Endodermal cell (in vitro differentiated cells): ENCODE measurements around the gene COPS3. TPM values are rescaled to one million over a fixed set of nuclear protein-coding genes. Genes with fewer than 3 reads are reported as not detected.

Experiments
- DNase-seq: peaks from one replicate; pipeline ENCODE4 v3.0.0-alpha.2; 2017
- H3K27ac ChIP-seq: 2 replicates; pipeline ENCODE4 v1.5.1; 2013; ENCODE audit warnings: mild to moderate bottlenecking, low read depth, low read length, moderate library complexity
- H3K27me3 ChIP-seq: 2 replicates; pipeline ENCODE4 v1.6.1; 2013; ENCODE audit warnings: mild to moderate bottlenecking, low read length, moderate library complexity; ENCODE audit not compliant: insufficient read depth, control insufficient read depth, poor library complexity, severe bottlenecking
- H3K36me3 ChIP-seq: 2 replicates; pipeline ENCODE4 v1.7.0; 2013; ENCODE audit warnings: mild to moderate bottlenecking, low read length, moderate library complexity; ENCODE audit not compliant: control insufficient read depth, insufficient read depth
- H3K4me1 ChIP-seq: one replicate; pipeline ENCODE4 v1.7.0; 2013; ENCODE audit warnings: low read length; ENCODE audit not compliant: control insufficient read depth, insufficient read depth
- H3K4me3 ChIP-seq: 2 replicates; pipeline ENCODE4 v1.5.1; 2013; ENCODE audit warnings: mild to moderate bottlenecking, low read length, moderate library complexity
- H3K9ac ChIP-seq: 2 replicates; pipeline ENCODE4 v1.6.1; 2013; ENCODE audit warnings: mild to moderate bottlenecking, low read length, moderate library complexity; ENCODE audit not compliant: poor library complexity, severe bottlenecking; ENCODE audit errors: extremely low read depth
- H3K9me3 ChIP-seq: 2 replicates; pipeline ENCODE4 v1.6.1; 2013; ENCODE audit warnings: mild to moderate bottlenecking, low read length, moderate library complexity; ENCODE audit not compliant: control insufficient read depth
- H3K27ac Mint-ChIP-seq: 2 replicates; pipeline ENCODE4 v1.8.0; 2020; ENCODE audit warnings: mixed read lengths
- H3K27me3 Mint-ChIP-seq: 2 replicates; pipeline ENCODE4 v1.8.0; 2021; ENCODE audit warnings: mild to moderate bottlenecking, mixed read lengths; ENCODE audit not compliant: insufficient read depth
- H3K36me3 Mint-ChIP-seq: 2 replicates; pipeline ENCODE4 v1.8.0; 2020; ENCODE audit warnings: low read depth, mixed read lengths
- H3K4me1 Mint-ChIP-seq: 2 replicates; pipeline ENCODE4 v1.8.0; 2020; ENCODE audit warnings: mixed read lengths
- H3K4me3 Mint-ChIP-seq: 2 replicates; pipeline ENCODE4 v1.8.0; 2020; ENCODE audit warnings: mild to moderate bottlenecking, moderate library complexity, mixed read lengths
- H3K9me3 Mint-ChIP-seq: 2 replicates; pipeline ENCODE4 v1.8.0; 2020; ENCODE audit warnings: mild to moderate bottlenecking, mixed read lengths
- WGBS, 2 experiments: methylation state at CpG; one replicate each; pipeline versions ENCODE4 v1.1.5 to v1.1.7; 2013; ENCODE audit warnings: missing lambda C conversion rate in 2 of 2, mixed read lengths in 1 of 2; ENCODE audit not compliant: insufficient coverage in 1 of 2, insufficient read length in 1 of 2; 5-methylcytosine and 5-hydroxymethylcytosine counted together
- total RNA-seq, 2 donors: library from RNA; stranded (reverse); fragmentation: NEBNext Ultra II Directional in 1 of 2; extraction: Animal tissue kit (Norgen Biotek cat#: 25700) in 1 of 2; gene quantifications; 2 replicates in 1 of 2; 3 replicates in 1 of 2; pipeline ENCODE4 v1.2.1, GENCODE V29; 2021
- TF ChIP-seq, protein P1 (sequence below): fragments of 200-600 bp; sonication (generic); conservative IDR thresholded peaks from 2 replicates; pipeline ENCODE4 v1.5.0; 2021; ENCODE audit warnings: antibody characterized with exemption, mild to moderate bottlenecking

COPS3 gene
- total RNA-seq, 2 donors from 2014 or later: 63.1 to 67.5 TPM

DNA sequence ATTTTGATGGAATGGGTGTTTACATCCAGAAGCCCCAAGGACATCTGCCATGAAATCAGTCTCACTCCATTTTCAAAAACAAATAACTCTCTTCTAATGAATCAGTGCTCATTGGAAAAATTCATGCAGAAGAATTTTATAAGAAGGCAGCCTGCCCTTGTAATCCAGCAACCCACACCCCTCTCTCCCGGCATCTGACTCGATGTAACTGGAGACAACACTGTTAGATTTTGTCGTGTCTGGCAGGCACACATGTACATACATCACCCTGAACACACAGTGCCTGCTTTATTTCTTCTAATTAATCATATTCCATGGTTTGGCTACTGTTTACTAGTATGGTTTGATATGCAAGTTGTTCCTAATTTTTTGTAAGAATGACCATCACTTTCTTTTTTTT lies 63.1 kb downstream of the COPS3 start:
- peaks cover 81% of the 10 kb centered on the region for H3K36me3 ChIP-seq
- no peaks in the 10 kb centered on the region for H3K4me1 Mint-ChIP-seq
- DNase-seq: no peak
- no peak overlapping the region for H3K27ac ChIP-seq
- H3K9me3 Mint-ChIP-seq: no peaks in the 10 kb centered on the region
- H3K27me3 ChIP-seq: no peaks in the 10 kb centered on the region
- H3K4me3 Mint-ChIP-seq: no peak overlapping the region
- H3K36me3 Mint-ChIP-seq: peaks cover 78% of the 10 kb centered on the region
- H3K27me3 Mint-ChIP-seq: no peaks in the 10 kb centered on the region
- no peaks in the 10 kb centered on the region for H3K4me1 ChIP-seq
- WGBS, 2 experiments: 100% methylated on average over 1 to 3 of the region's 3 CpGs
- H3K27ac Mint-ChIP-seq: no peak overlapping the region
- H3K9ac ChIP-seq: no peak overlapping the region
- H3K4me3 ChIP-seq: no peak overlapping the region
- H3K9me3 ChIP-seq: no peaks in the 10 kb centered on the region
- TF ChIP-seq, protein P1, sequence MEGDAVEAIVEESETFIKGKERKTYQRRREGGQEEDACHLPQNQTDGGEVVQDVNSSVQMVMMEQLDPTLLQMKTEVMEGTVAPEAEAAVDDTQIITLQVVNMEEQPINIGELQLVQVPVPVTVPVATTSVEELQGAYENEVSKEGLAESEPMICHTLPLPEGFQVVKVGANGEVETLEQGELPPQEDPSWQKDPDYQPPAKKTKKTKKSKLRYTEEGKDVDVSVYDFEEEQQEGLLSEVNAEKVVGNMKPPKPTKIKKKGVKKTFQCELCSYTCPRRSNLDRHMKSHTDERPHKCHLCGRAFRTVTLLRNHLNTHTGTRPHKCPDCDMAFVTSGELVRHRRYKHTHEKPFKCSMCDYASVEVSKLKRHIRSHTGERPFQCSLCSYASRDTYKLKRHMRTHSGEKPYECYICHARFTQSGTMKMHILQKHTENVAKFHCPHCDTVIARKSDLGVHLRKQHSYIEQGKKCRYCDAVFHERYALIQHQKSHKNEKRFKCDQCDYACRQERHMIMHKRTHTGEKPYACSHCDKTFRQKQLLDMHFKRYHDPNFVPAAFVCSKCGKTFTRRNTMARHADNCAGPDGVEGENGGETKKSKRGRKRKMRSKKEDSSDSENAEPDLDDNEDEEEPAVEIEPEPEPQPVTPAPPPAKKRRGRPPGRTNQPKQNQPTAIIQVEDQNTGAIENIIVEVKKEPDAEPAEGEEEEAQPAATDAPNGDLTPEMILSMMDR: no peak

DNA sequence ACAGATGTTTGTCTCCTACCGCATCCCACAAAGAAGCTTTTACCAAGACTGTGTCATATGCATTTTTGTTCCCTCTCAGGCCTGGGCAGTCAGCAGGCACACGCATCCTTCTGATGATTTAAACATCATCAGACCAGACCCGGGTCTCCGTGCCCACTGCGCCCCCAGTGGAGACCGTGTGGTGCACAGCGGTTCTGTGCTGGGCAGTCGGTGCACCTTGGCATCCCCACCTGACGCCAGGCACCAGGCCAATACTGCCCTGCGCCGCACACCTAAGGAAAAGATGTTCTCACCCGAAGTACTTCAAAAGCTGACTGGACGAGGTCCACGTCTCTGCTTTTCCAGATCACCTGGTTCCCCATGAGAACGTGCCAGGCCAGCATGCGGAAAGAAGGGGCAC lies 64.3 kb downstream of the COPS3 start:
- Histone ChIP-seq H3K27me3 (no peaks in the 10 kb centered on the region), H3K9ac (no peak overlapping the region), H3K4me1 (no peaks in the 10 kb centered on the region), H3K4me3 (no peak overlapping the region), H3K9me3 (no peaks in the 10 kb centered on the region), H3K36me3 (peaks cover 73% of the 10 kb centered on the region), H3K27ac (no peak overlapping the region)
- TF ChIP-seq, protein P1: peak; percentile 38
- no peak for DNase-seq
- Mint-ChIP-seq H3K4me3 (no peak overlapping the region), H3K4me1 (no peaks in the 10 kb centered on the region), H3K36me3 (peaks cover 71% of the 10 kb centered on the region), H3K27ac (no peak overlapping the region), H3K27me3 (no peaks in the 10 kb centered on the region), H3K9me3 (no peaks in the 10 kb centered on the region)
- WGBS, 2 experiments: 95 to 96% methylated on average over 16 of the region's 16 CpGs

DNA sequence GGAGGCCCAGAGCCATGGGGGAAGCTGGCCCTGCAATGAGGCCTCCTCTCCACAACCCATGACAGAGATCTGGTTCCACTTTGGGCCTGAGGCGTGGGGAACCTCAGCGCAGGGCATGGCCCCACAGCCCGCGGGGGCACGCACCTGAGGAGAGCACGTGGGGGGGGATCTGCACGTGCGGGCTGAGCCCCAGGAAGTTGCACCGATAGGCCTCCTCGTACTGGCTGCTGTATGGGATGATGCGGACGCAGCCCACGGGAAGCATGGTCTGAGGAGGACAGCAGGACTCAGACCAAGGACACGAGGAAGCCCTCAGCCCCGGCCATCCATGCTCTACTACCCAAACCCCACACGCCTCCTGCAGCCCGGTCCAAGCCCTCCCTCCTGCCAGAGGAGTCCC lies 64.8 kb downstream of the COPS3 start:
- Mint-ChIP-seq H3K36me3 (peaks cover 71% of the 10 kb centered on the region), H3K27ac (no peak overlapping the region), H3K4me3 (no peak overlapping the region), H3K9me3 (no peaks in the 10 kb centered on the region), H3K4me1 (no peaks in the 10 kb centered on the region), H3K27me3 (no peaks in the 10 kb centered on the region)
- peaks cover 72% of the 10 kb centered on the region for H3K36me3 ChIP-seq
- H3K4me1 ChIP-seq: no peaks in the 10 kb centered on the region
- no peak for DNase-seq
- no peak overlapping the region for H3K27ac ChIP-seq
- TF ChIP-seq, protein P1: no peak
- no peak overlapping the region for H3K9ac ChIP-seq
- no peaks in the 10 kb centered on the region for H3K27me3 ChIP-seq
- WGBS, 2 experiments: 93 to 95% methylated on average over 3 to 17 of the region's 17 CpGs
- no peak overlapping the region for H3K4me3 ChIP-seq
- no peaks in the 10 kb centered on the region for H3K9me3 ChIP-seq
